Myocyte (in vitro differentiated cells): ENCODE results near the gene POM121. TPM values are rescaled to one million over a fixed set of nuclear protein-coding genes. Genes with fewer than 3 reads are reported as not detected.
A peak's percentile ranks its signal among the peaks of the same experiment; 100 is the strongest.
"Not testable (repeated sequence)": the region's sequence is repeated elsewhere in the genome, so short reads cannot be mapped to it uniquely, and the experiment has no call there.

Source experiments
- DNase-seq: peaks from one replicate; pipeline ENCODE4 v3.0.0-alpha.2; 2012; ENCODE audit warnings: low read depth
- polyA plus RNA-seq: library from polyadenylated mRNA; unstranded; fragments of >200 nt; gene quantifications from one replicate; pipeline ENCODE4 v1.2.1, GENCODE V29; 2012; ENCODE audit warnings: missing spikeins
- total RNA-seq: library from RNA; depleted of rRNA; stranded (reverse); fragments of >200 nt; gene quantifications from 2 replicates; pipeline ENCODE4 v1.2.3, GENCODE V29; 2014

Gene POM121
- 7.0 and 8.1 TPM in 2 replicates for total RNA-seq
- 26.9 TPM for polyA plus RNA-seq

- peak; percentile 91 for DNase-seq
Observed at GRCh38 chr7:72924733-72925545, at the start of gene POM121. Gene POM121, plus strand, starts transcription at chr7:72925095. Its CDS starts 27 bp downstream, at chr7:72925122.

- peak; percentile 96 for DNase-seq
Observed at GRCh38 chr7:72879079-72879736, 45.7 kb upstream of the POM121 start.

GRCh38 chr7:72879737-72880215, 45.1 kb upstream of the POM121 start:
- DNase-seq, result peak; percentile 66

GRCh38 chr7:72891750-72892149, 33.1 kb upstream of the POM121 start:
- DNase-seq, result not testable (repeated sequence)

- not testable (repeated sequence) for DNase-seq
Observed at GRCh38 chr7:72904740-72905139, 20.2 kb upstream of the POM121 start.

- not testable (repeated sequence) for DNase-seq
Observed at GRCh38 chr7:72908422-72908821, 16.5 kb upstream of the POM121 start.

GRCh38 chr7:72911395-72911794, 13.5 kb upstream of the POM121 start:
- not testable (repeated sequence) for DNase-seq

- DNase-seq, result not testable (repeated sequence)
Observed at GRCh38 chr7:72913750-72914149, 11.1 kb upstream of the POM121 start.

- peak; percentile 58 for DNase-seq
Observed at GRCh38 chr7:72914756-72915525, 10.0 kb upstream of the POM121 start.

GRCh38 chr7:72919256-72919775, 5.6 kb upstream of the POM121 start:
- DNase-seq, result no peak

- DNase-seq, result no peak
Observed at GRCh38 chr7:72924386-72924732, 536 bp upstream of the POM121 start.

- peak; percentile 87 for DNase-seq
Observed at GRCh38 chr7:72925546-72926120, 738 bp downstream of the POM121 start.

GRCh38 chr7:72927791-72928190, 2.9 kb downstream of the POM121 start:
- not testable (repeated sequence) for DNase-seq

GRCh38 chr7:72928216-72928615, 3.3 kb downstream of the POM121 start:
- not testable (repeated sequence) for DNase-seq

- DNase-seq, result not testable (repeated sequence)
Observed at GRCh38 chr7:72942022-72942705, 17.3 kb downstream of the POM121 start.

GRCh38 chr7:72942956-72943355, 18.1 kb downstream of the POM121 start:
- not testable (repeated sequence) for DNase-seq

GRCh38 chr7:72944937-72945336, 20.0 kb downstream of the POM121 start:
- not testable (repeated sequence) for DNase-seq

- not testable (repeated sequence) for DNase-seq
Observed at GRCh38 chr7:72945597-72945996, 20.7 kb downstream of the POM121 start.

GRCh38 chr7:72946130-72946745, 21.3 kb downstream of the POM121 start:
- not testable (repeated sequence) for DNase-seq

- not testable (repeated sequence) for DNase-seq
Observed at GRCh38 chr7:72948714-72949113, 23.8 kb downstream of the POM121 start.
